ENCODE results near the gene MS4A7. TPM values are rescaled to one million over a fixed set of nuclear protein-coding genes. Genes with fewer than 3 reads are reported as not detected.

Gene MS4A7
- total RNA-seq, 1 donor from 2014 or later = not detected

DNA sequence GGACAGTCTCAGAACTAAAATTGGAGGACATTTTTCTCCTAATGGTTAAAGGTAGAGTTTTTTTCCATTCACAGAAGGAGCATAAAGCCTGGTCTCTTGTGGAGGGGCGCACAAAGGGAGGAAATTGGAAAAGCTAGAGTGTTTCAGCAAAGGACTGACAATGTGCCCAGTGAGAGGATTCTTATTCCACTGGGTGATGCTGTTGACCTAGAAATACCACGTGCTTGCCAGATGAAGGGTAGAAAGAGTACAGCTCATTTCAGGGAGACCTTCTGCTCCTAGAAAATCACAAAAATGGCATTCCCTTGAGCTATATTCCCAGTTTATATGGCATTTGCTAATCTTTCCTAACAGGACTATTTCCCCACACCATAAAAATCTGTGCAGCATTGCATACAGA, 30.2 kb upstream of the MS4A7 start:
- DNase-seq (ENCODE audit: extremely low spot score, unreplicated experiment) = no peak
- TF ChIP-seq, protein P1, sequence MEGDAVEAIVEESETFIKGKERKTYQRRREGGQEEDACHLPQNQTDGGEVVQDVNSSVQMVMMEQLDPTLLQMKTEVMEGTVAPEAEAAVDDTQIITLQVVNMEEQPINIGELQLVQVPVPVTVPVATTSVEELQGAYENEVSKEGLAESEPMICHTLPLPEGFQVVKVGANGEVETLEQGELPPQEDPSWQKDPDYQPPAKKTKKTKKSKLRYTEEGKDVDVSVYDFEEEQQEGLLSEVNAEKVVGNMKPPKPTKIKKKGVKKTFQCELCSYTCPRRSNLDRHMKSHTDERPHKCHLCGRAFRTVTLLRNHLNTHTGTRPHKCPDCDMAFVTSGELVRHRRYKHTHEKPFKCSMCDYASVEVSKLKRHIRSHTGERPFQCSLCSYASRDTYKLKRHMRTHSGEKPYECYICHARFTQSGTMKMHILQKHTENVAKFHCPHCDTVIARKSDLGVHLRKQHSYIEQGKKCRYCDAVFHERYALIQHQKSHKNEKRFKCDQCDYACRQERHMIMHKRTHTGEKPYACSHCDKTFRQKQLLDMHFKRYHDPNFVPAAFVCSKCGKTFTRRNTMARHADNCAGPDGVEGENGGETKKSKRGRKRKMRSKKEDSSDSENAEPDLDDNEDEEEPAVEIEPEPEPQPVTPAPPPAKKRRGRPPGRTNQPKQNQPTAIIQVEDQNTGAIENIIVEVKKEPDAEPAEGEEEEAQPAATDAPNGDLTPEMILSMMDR (conservative IDR thresholded peaks at IDR 0.05) = no peak
- Mint-ChIP-seq H3K27ac (no peak overlapping the region), H3K4me3 (no peak overlapping the region), H3K27me3 (peaks cover 3% of the 10 kb centered on the region), H3K36me3 (no peaks in the 10 kb centered on the region), H3K4me1 (ENCODE audit: unreplicated experiment) (no peaks in the 10 kb centered on the region), H3K9me3 (no peaks in the 10 kb centered on the region)

DNA sequence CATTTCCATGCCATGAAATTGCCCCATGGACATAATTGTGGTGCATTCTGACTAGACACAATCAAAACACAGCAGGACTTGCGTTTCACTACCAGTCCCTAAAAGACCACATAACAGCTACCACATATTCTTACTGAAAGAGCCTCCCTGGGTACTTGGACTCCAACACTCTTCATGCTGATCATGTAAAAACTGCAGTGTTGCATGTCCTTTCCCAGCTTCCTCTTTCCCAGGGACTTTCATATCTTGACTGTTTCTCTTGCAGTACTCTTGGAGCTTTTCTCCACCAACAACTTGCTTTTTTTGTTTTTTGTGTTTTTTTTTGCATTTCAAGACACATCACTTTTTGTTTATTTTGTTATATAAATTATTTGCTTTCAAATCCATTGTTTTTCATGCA, 28.3 kb upstream of the MS4A7 start:
- H3K4me1 Mint-ChIP-seq (ENCODE audit: unreplicated experiment) = no peaks in the 10 kb centered on the region
- H3K9me3 Mint-ChIP-seq = no peaks in the 10 kb centered on the region
- peaks cover 3% of the 10 kb centered on the region for H3K27me3 Mint-ChIP-seq
- H3K27ac Mint-ChIP-seq = no peak overlapping the region
- TF ChIP-seq, protein P1 (conservative IDR thresholded peaks at IDR 0.05) = no peak
- DNase-seq (ENCODE audit: extremely low spot score, unreplicated experiment) = no peak
- H3K36me3 Mint-ChIP-seq = no peaks in the 10 kb centered on the region
- no peak overlapping the region for H3K4me3 Mint-ChIP-seq

DNA sequence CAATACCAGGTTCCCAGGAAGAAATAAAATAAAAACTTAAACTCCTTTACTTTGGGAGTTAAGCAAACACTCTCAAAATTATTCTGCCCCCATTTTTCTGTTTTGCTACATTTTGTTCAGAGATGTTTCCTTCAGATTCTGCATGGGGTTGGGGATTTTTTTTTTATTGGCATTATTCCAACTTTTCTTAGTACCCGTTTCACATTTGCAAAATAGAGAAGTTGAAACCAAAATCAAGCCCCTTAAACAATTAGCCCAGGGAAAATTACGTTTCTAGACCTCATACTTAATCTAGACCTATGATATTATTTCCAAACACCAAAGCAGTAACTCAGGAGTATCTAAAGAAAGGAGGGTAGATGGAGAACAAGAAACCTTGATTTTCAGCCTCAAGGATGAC, 20.6 kb upstream of the MS4A7 start:
- Mint-ChIP-seq H3K27me3 (no peaks in the 10 kb centered on the region), H3K4me3 (no peak overlapping the region), H3K27ac (no peak overlapping the region), H3K36me3 (no peaks in the 10 kb centered on the region), H3K9me3 (no peaks in the 10 kb centered on the region), H3K4me1 (ENCODE audit: unreplicated experiment) (no peaks in the 10 kb centered on the region)
- DNase-seq (ENCODE audit: extremely low spot score, unreplicated experiment) = no peak
- TF ChIP-seq, protein P1 (conservative IDR thresholded peaks at IDR 0.05) = no peak

DNA sequence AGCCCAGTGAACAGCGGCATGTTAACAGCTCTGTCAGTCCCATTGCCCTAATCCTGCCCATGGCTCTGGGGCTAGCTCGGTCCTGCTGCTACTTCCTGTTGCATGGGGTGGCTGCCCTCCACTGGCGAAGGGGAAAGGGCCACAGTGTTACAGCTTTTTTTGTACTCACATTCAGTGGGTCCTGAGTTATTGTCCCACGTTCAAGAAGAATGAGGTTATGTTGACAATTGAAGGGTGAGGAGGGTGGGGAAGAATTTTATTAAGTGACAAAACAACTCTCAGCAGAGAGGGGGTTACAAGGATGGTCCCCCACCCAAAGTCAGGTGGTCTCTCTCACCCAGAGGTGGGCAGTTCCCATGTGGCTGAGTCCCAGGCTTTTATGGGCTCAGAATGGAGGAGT, 17.7 kb upstream of the MS4A7 start:
- Mint-ChIP-seq H3K4me1 (ENCODE audit: unreplicated experiment) (no peaks in the 10 kb centered on the region), H3K27me3 (peaks cover 10% of the 10 kb centered on the region), H3K27ac (no peak overlapping the region), H3K36me3 (no peaks in the 10 kb centered on the region), H3K4me3 (no peak overlapping the region), H3K9me3 (no peaks in the 10 kb centered on the region)
- TF ChIP-seq, protein P1 (conservative IDR thresholded peaks at IDR 0.05) = no peak
- no peak for DNase-seq (ENCODE audit: extremely low spot score, unreplicated experiment)

DNA sequence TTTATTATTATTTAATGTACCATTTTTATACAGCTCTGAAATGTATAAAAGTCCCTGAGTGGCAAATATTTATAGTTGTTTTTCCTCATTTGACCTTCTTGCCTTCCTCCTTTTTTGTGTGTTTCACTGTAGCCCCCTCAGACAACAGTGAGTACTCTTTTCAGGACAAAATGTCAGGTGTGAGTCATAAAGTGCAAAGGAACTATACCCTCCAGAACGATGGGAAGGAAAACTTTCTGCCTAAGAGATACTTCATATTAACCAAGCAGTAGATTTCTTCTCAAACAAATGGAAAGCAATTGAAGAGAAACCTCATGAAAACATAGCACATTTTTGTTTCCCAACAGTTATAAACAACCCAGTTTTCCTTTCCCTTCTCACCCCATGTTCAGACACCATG, 16.1 kb upstream of the MS4A7 start:
- no peak for DNase-seq (ENCODE audit: extremely low spot score, unreplicated experiment)
- H3K27me3 Mint-ChIP-seq = peaks cover 10% of the 10 kb centered on the region
- no peaks in the 10 kb centered on the region for H3K9me3 Mint-ChIP-seq
- H3K4me3 Mint-ChIP-seq = no peak overlapping the region
- H3K27ac Mint-ChIP-seq = no peak overlapping the region
- TF ChIP-seq, protein P1 (conservative IDR thresholded peaks at IDR 0.05) = no peak
- no peaks in the 10 kb centered on the region for H3K36me3 Mint-ChIP-seq
- no peaks in the 10 kb centered on the region for H3K4me1 Mint-ChIP-seq (ENCODE audit: unreplicated experiment)

All from type B pancreatic cell (in vitro differentiated cells).